HG02759 (cell line): ENCODE data around the gene FTCD.
"Not testable (repeated sequence)": the region's sequence is repeated elsewhere in the genome, so short reads cannot be mapped to it uniquely, and the experiment has no call there.

Source experiments
- ATAC-seq: cut with Tn5 transposase; IDR thresholded peaks from one replicate; pipeline ENCODE4 v1.9.1; 2021; ENCODE audit warnings: mild to moderate bottlenecking, moderate library complexity; ENCODE audit not compliant: unreplicated experiment

The FTCD gene, protein sequence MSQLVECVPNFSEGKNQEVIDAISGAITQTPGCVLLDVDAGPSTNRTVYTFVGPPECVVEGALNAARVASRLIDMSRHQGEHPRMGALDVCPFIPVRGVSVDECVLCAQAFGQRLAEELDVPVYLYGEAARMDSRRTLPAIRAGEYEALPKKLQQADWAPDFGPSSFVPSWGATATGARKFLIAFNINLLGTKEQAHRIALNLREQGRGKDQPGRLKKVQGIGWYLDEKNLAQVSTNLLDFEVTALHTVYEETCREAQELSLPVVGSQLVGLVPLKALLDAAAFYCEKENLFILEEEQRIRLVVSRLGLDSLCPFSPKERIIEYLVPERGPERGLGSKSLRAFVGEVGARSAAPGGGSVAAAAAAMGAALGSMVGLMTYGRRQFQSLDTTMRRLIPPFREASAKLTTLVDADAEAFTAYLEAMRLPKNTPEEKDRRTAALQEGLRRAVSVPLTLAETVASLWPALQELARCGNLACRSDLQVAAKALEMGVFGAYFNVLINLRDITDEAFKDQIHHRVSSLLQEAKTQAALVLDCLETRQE

DNA sequence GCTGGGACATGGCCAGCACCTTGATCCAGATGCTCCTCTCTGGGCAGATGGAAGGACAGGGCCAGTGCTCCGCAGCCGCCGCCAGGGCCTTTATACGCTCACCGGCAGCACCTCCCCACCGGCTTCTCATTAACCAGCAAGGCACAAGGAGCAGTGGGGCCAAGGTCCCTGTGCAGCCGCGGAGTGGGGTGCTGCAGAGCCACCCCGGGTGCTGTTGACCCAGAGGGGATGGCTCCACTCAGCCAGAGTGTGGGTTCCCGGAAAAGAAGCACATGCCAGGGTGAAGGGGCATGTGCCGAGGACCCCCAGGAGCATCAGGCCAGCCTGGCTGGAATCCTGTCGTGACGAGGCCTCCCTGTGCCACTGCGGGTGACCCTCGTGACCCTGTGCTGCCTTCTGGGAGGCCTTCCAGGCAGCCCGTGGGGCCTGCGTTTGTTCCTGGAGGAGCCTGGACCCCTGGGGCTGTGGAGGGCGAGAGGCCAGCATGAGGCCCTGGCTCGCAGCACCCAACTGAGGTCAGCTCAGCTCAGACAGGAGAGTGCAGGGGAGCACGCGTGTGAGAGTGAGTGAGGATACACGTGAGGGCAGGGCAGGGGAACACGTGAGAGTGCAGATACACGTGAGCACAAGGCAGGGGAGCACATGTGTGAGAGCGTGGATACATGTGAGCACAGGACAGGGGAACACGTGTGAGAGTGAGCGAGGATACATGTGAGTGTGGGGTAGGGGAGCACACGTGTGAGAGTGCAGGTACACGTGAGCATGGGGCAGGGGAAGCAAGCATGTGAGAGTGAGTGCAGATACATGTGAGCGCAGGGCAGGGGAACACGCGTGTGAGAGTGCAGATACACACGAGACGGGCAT, at the start of gene FTCD:
FTCD (minus strand) TSS at position 66 of the 864 bp plus-strand sequence; CDS start at position 10, 56 bp downstream.
- no peak for ATAC-seq

DNA sequence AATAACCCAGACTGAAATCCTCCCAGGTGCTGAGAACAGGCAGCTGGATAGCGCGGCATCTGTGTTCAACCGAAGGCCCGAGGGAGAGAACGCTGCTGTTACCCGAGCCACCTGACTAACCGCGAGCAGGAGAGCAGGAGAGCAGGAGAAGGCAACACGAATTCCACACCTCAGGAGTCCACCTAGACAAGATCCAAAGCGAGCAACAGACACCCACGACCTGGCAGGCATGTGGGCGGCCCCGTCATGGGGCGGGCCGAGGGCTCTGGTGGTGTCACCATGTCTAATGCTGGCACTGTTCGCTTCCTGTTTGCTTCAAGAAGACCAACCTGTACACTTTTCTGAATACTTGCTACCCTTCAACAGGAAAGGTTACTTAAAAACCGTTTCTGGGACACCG, 49.8 kb upstream of the FTCD start:
- no peak for ATAC-seq

DNA sequence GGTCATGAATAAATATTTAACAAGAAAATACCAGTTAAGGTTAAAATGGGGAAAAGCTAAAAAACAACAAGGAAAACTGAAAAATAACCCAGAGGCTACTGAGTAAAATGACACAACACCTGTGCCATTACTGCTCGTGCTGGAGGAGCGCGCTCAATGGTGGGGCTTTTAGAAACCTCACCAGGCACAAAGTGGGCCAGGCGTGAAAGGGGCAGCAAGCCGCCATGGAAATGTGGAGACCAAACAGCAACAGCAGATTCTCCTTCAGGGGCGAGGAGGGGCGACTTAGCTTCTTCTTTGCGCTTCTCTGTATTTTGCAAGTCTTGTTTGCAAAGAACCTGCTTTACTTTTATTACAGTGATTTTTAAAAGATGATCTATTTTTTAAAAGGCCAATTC, 47.8 kb upstream of the FTCD start:
- ATAC-seq, result no peak

DNA sequence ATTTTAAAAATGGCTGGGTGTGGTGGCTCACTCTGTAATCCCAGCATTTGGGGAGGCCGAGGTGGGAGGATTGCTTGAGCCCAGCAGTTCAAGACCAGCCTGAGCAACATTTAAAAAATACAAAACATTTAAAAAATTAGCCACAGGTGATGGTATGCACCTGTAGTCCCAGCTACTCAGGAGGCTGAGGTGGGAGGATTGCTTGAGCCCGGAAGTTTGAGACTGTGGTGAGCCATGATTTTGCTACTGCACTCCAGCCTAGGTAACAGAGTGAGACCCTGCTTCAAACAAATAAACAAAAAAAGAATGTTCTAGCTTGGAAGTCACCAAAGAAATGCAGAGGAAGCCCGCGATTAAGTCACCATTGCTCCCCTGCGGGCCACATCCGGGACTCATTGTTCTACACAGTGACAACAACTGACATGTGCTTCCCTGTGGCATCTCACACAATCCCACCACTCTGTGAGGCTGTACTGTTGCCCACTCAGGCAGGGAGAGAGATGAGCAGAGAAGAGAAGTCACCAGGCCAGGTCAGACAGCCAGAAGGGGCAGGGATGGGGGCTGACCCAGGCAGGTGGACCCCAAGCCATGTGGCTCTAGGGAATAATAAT, 47.3 kb upstream of the FTCD start:
- ATAC-seq, result no peak

DNA sequence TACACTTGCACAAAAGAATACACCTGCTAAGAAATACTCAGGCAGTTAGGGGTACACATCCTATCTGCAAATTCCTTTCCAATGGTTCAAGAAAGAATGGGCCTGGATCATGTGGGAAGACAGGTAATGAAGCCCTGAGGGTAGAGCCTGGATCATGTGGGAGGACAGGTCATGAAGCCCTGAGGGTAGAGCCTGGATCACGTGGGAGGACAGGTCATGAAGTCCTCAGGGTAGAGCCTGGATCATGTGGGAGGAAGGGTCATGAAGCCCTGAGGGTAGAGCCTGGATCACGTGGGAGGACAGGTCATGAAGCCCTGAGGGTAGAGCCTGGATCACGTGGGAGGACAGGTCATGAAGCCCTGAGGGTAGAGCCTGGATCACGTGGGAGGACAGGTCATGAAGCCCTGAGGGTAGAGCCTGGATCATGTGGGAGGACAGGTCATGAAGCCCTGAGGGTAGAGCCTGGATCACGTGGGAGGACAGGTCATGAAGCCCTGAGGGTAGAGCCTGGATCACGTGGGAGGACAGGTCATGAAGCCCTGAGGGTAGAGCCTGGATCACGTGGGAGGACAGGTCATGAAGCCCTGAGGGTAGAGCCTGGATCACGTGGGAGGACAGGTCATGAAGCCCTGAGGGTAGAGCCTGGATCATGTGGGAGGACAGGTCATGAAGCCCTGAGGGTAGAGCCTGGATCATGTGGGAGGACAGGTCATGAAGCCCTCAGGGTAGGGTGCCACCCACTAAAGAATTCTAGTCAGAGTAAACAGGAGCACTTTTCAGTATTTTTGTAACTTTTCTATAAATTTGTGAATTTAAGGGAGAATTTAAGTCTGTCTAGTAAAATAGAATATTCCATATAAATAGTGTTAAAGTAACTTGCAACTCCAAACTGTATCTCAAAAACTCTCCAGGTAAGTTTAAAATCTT, 45.8 kb upstream of the FTCD start:
- not testable (repeated sequence) for ATAC-seq

DNA sequence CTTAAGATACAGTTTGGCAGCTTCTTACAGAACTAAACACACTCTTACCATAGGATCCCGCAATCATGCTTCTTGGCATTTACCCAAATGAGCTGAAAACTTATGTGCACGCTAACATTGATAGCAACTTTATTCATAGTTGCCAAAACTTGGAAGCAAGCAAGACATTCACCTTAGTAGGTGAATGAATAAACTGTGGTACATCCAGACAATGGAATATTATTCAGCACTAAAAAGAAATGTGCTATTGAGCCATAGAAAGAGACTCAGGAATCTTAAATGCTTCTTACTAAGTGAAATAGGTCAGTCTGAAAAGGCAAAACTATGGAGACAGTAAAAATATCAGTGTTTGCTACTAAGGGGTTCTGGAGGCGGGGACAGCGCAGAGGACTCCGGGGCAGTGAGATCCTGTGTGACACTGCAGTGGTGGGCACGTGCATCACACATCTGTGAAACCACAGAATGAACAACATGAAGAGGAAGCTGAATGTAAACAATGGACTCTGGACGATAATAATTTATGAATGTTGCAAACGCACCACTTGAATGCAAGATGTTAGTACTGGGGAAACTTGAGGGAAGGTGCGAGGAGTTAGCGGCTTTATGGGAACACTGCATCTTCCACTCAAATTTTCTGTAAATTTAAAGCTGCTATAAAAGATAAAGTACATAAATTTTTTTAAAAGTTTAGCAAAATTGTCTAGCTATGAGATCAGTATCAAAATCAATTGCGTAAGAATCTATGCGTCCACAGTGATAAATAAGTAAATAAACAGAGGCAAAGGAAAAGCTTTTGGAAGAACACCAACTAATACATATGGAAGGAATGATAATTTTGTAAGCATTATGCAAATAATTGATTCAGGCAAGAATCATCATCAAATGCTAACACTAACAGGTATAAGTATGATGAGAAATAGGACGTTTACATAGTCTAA, 44.3 kb upstream of the FTCD start:
- ATAC-seq, result no peak

DNA sequence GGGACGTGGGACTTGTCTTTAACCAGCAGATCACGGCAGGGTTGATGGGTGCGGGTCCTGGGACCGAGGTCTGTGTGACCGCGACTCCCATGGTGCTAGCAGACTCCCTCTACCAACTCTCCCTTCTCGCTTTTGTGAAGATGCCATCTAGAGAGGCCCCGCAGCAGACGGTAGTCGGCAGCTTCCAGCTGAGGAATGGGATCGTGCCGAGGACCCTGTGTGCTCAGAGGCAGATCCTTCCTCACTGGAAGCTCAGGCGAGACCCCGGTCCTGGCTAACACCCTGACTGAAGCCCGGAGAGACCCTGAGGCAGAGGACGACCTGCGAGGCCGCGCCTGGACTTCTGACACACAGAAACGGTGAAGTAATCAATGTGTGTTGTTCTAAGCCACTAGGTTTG, 41.4 kb upstream of the FTCD start:
- ATAC-seq, result no peak

DNA sequence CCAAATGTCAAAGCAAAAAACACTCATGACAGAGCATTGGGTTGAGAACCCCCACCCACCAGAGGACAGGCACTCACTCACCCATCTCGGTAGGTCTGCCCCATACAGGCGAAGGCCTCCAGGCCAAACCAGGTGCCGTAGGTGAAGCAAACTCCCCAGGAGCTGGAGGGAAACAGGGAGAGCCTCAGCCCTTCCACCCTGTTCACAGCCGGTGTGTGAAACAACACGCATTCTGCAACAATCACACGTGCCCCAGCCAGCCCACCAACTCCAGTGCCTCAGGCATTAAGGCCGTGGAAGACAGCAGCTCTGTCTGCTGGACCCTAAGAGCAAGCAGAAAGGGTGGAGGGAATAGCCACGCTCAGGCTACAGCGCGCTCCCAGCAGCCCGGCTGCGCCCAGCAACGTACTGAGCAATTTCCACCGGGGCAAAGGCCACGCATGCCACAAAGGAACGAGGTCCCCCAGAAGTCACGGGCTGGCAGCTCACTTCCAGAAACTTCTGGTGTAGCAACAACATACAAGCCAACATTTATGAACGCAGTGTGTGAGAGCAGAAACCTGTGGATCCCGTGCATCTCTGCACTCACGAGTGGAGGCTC, 40.3 kb upstream of the FTCD start:
- ATAC-seq, result no peak

DNA sequence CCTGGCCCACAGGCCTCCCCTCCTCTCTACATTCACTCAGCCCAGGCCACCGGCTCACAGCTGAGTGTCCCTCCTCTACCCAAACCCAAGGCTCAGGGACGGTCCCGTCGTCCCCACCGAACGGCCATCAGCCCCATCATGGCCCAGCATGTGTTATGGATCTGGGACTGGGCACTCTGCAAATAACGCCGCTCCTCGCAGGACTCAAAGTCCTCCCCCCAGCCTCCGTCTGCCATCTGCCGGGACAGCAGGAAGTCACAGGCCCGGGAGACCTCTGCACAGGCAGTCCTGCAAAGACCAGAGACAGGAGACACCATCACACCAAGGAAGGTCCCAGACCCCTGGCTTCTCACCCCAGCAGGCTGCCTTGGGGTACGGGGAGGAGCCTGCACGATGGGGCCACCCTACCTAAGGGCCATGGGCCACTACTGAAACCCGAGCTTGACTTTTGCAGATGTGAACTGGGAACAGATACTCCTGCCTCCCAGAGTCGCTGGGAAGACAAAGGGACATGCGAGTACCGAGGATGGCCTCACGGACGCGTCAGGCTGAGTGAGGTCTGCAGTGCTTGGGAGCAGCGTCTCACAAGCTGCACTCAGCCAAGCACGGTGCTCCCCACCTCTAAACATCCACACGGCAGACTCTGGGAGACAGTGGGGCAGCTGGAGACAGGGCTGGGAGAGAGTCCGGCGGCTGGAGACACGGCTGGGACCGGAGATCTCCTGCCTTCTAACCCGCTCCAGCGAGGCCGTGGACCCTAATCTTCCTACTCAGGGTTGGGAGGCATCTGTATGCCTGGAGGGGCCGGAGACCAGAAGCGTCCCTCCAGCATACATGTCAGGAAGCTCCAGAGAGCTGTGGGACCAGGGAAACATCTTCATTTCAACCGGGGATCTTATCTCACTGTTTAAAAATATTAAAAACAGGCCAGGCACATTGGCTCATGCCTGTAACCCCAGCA, 39.3 kb upstream of the FTCD start:
- no peak for ATAC-seq

DNA sequence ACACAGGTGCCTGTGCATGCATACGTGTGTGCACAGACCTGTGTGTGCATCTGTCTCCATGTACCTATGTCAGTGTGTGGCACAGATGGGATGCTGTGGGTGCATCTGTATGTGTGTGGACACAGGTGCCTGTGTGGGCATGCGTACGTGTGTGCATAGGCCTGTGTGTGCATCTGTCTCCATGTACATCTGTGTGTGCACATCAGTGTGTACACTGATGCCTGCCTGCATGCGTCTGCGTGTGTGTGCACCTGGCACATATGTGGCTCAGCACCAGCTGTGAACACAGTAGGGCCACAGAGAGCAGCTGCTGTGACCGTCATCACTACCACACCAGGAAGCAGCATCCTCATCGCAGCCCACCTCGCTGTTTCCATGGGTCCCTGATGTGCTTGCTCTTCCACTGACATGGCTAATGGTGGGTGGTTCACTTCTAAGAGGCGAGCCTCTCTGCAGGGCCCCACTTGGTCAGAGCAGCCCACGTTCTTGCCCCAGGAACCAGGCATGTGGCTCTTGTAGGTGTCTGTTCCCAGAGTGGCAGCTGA, 38.5 kb upstream of the FTCD start:
- ATAC-seq, result no peak

DNA sequence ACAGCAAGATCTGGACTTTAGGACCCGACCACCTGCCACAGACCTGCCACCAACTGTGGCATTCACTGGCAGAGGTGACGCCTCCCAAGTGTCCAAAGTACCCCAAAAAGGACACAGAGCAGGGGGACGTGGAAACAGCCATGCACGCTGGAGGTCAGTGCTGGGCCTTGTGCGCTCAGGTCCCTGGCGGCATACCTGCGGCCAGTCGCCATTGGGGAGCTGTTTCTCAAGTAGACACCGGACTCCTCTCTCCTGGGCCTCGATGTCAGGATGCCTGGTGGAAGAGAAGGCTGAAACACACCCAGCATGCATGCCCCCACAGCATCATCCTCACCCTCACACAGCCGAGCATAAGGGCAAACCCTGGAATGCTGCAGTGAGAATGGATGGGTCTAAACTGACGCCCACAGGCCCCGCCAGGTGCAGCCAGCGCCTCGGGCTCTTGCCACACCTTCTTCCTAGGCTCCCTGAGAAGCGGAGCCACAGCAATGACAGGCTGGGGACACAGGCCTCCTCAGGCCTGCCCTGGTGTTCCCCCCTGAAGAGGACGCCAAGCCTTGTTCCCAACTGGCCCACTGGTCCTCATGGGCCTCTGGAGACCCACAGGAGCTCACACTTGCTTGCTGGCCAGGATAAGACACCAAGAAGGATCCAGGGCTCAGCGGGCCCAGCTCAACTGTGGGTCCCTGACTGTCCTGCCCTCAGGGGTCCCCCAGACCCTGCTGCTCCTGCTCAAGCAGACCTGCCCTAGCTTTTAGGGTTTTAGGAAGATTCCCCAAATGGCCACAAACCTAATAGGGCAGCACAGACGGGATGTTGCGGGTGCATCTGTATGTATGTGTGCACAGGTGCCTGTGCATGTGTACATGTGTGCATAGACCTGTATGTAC, 36.6 kb upstream of the FTCD start:
- no peak for ATAC-seq

DNA sequence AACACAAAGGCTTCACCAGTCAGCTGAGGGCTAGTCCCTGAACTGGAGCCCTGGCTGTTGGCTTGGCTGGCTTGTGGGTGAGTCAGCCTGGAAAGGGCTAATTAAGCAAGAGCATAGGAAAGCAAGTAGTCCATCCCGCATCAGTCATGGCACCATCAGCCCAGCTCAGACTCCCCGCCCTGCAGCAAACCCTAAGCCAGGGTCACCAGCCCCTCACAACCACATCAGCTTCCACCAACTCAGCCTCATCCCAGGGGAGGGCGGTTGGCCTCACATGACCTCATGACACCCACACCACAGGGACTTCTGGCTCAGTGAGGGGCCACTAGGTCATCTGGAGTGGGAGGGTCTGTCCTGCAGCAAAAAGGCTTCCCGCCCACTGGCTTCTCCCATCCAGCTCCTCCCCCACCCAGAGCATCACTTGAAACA, 35.9 kb upstream of the FTCD start:
- no peak for ATAC-seq

DNA sequence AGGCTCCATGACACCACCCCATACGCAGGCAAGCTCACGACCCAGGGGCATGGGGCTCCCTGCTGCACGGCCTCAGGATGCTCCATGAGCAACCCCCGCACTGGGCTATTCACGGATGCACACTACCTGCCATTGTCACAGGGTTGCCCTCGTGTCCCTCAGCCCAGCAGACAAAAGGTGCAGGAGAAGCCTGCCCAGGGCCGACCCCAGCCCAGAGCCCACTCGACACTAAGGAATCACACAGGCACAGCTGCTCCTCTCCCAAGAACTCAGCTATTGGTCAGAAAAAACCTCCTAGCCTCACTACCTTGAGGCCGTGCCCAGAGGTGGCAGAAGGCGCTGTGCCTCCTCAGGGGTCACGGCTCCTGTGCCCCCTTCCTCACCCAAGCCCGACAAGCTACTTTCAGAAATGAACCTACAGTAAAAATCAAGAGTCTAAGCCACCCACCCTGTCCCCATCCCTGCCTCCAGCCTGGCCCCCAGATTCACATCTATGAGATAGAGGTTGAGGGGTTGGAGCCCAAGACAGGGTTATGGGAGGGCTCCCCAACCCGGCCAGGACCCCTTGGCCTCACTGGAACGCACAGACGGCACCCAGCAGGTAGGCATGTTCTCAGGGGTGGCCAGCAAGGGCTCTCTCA, 35.2 kb upstream of the FTCD start:
- ATAC-seq, result no peak

DNA sequence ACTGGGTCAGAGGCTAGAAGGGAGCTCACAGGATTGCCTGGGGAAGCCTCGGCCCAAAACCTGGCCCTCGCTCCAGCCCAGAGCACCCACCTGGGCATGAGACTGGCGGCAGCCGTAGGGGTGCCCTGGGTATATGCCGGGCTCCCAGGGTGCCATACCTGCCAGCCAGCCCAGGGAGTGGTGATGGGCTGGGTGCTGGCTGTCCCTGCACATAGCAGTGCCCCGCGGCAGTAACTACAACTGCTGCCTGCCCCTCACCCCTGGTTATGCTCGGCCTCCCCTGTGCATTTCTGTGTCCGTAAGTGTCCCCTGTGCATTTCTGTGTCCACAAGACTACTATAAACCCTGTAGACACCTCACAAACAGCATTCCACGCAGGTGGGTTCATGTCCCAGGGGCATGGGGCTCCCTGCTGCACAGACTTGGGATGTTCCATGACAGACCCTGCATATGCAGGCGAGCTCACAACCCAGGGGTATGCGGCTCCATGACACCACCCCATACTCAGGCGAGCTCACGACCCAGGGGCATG, 34.6 kb upstream of the FTCD start:
- ATAC-seq, result no peak

DNA sequence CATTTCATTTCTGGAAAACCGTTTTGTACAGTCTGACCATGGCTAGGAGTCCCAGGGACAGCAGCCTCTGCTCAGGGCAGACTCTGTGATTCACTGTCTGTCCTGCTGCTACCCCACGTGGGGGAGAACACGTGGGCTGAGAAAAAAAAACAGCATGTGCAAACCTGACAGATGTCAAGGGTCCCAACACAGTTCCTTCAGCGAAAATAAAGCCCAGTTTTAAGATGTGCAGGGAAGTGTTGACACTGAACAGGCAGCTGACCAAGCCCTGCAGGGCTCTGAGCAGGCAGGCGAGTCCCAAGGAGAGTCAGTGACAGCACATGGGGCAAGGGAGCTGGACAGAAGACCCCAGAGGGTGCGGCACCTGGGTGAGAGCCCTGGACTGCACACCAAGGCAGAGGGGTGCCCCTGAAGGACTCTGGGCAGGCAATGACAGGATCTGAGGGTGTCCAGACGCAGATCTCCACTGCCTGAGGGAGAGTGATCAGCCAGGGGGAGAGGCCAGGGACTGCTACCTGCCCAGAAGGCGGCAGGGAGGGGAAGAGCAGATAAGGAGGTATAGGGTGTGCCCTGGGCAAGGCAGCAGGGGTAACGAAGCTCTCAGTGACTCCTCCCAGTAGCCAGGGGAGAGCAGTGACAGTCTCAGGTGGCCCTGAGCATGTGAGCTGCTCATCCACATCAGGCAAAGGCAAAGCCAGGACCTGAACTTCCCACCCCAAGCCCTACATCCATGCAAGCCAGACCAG, 34.0 kb upstream of the FTCD start:
- ATAC-seq, result no peak
